GM23338 (cell line): ENCODE results near the gene CORO2A. TPM values are rescaled to one million over a fixed set of nuclear protein-coding genes. Genes with fewer than 3 reads are reported as not detected.

Experiments
- ATAC-seq: fragments of 200-7000 bp; cut with Tn5 transposase; 3 replicates; pipeline ENCODE4 v1.9.1; 2020
- DNase-seq: peaks from one replicate; pipeline ENCODE4 v3.0.0-alpha.2; 2015; ENCODE audit warnings: low spot score
- H2AFZ ChIP-seq: fragments of 200-600 bp; sonication (generic); 2 replicates; pipeline ENCODE4 v1.8.0; 2016; ENCODE audit warnings: antibody characterized with exemption, mild to moderate bottlenecking, moderate library complexity
- H3F3A ChIP-seq: fragments of 200-600 bp; sonication (generic); replicated peaks from 2 replicates; pipeline ENCODE4 v1.8.0; 2017; ENCODE audit warnings: antibody characterized with exemption, mixed run types, low read depth
- H3K27ac ChIP-seq: fragments of 200-600 bp; sonication (generic); 2 replicates; pipeline ENCODE4 v1.6.1; 2016; ENCODE audit warnings: low read depth
- H3K27me3 ChIP-seq: fragments of 200-600 bp; sonication (generic); 2 replicates; pipeline ENCODE4 v1.8.0; 2016; ENCODE audit warnings: mild to moderate bottlenecking, mixed run types, moderate library complexity; ENCODE audit not compliant: insufficient read depth
- H3K36me3 ChIP-seq: fragments of 200-600 bp; sonication (generic); 2 replicates; pipeline ENCODE4 v1.8.0; 2016; ENCODE audit warnings: mild to moderate bottlenecking; ENCODE audit not compliant: insufficient read depth
- H3K4me1 ChIP-seq: fragments of 200-600 bp; sonication (generic); 2 replicates; pipeline ENCODE4 v1.8.0; 2016; ENCODE audit warnings: mild to moderate bottlenecking, moderate library complexity; ENCODE audit not compliant: insufficient read depth
- H3K4me2 ChIP-seq: fragments of 200-600 bp; sonication (generic); 2 replicates; pipeline ENCODE4 v1.7.1; 2017; ENCODE audit warnings: mixed run types
- H3K4me3 ChIP-seq: fragments of 200-600 bp; sonication (generic); 2 replicates; pipeline ENCODE4 v1.6.1; 2016; ENCODE audit warnings: mixed run types
- H3K79me2 ChIP-seq: fragments of 200-600 bp; sonication (generic); replicated peaks from 2 replicates; pipeline ENCODE4 v1.8.0; 2017; ENCODE audit warnings: mild to moderate bottlenecking; ENCODE audit not compliant: insufficient read depth
- H3K9me2 ChIP-seq: fragments of 200-600 bp; sonication (generic); 2 replicates; pipeline ENCODE4 v1.8.0; 2017; ENCODE audit not compliant: insufficient read depth
- H4K20me1 ChIP-seq: fragments of 200-600 bp; sonication (generic); replicated peaks from 2 replicates; pipeline ENCODE4 v1.8.0; 2017; ENCODE audit warnings: mild to moderate bottlenecking; ENCODE audit not compliant: insufficient read depth
- H3K27ac Mint-ChIP-seq: 2 replicates; pipeline ENCODE4 v1.8.0; 2020; ENCODE audit warnings: inconsistent platforms, mild to moderate bottlenecking, moderate library complexity, mixed read lengths
- H3K27me3 Mint-ChIP-seq: 3 replicates; pipeline ENCODE4 v1.8.0; 2022; ENCODE audit warnings: low read depth, mild to moderate bottlenecking, moderate library complexity, mixed read lengths, inconsistent platforms; ENCODE audit not compliant: insufficient read depth, poor library complexity
- H3K36me3 Mint-ChIP-seq: 3 replicates; pipeline ENCODE4 v1.8.0; 2021; ENCODE audit warnings: low read depth, mild to moderate bottlenecking, inconsistent platforms, moderate library complexity, mixed read lengths
- H3K4me1 Mint-ChIP-seq: 3 replicates; pipeline ENCODE4 v1.8.0; 2020; ENCODE audit warnings: mild to moderate bottlenecking, inconsistent platforms, mixed read lengths
- H3K4me3 Mint-ChIP-seq: 3 replicates; pipeline ENCODE4 v1.8.0; 2021; ENCODE audit warnings: moderate library complexity, mild to moderate bottlenecking, inconsistent platforms, mixed read lengths
- H3K9me3 Mint-ChIP-seq: 3 replicates; pipeline ENCODE4 v1.8.0; 2020; ENCODE audit warnings: moderate library complexity, mild to moderate bottlenecking, inconsistent platforms, mixed read lengths
- CREB1 ChIP-seq: fragments of 250-450 bp; sonication (Bioruptor Pico); IDR thresholded peaks from 2 replicates; pipeline ENCODE4 v1.5.0; 2020; ENCODE audit warnings: low read depth, mild to moderate bottlenecking, moderate library complexity
- EZH2 ChIP-seq: fragments of 200-600 bp; sonication (generic); IDR thresholded peaks from one replicate; pipeline ENCODE4 v1.8.0; 2017; ENCODE audit warnings: antibody characterized with exemption, mild to moderate bottlenecking, low read depth; ENCODE audit not compliant: unreplicated experiment
- EZH2phosphoT487 ChIP-seq: fragments of 200-600 bp; sonication (generic); IDR thresholded peaks from one replicate; pipeline ENCODE4 v1.8.1; 2018; ENCODE audit warnings: antibody characterized with exemption; ENCODE audit not compliant: unreplicated experiment
- JUNB ChIP-seq: IDR thresholded peaks from one replicate; pipeline ENCODE4 v1.6.1; 2016; ENCODE audit warnings: antibody characterized with exemption; ENCODE audit not compliant: unreplicated experiment
- NANOG ChIP-seq: IDR thresholded peaks from 2 replicates; pipeline ENCODE4 v1.6.1; 2016; ENCODE audit warnings: antibody characterized with exemption, borderline replicate concordance
- POLR2AphosphoS5 ChIP-seq: IDR thresholded peaks from 2 replicates; pipeline ENCODE4 v1.6.1; 2016; ENCODE audit warnings: antibody characterized with exemption, low read depth
- REST ChIP-seq: IDR thresholded peaks from one replicate; pipeline ENCODE4 v1.6.1; 2018; ENCODE audit warnings: antibody characterized with exemption; ENCODE audit not compliant: unreplicated experiment
- ZNF114 ChIP-seq: fragments of 250-450 bp; sonication (Bioruptor Pico); IDR thresholded peaks from 2 replicates; pipeline ENCODE4 v1.5.0; 2020; ENCODE audit warnings: mild to moderate bottlenecking, moderate library complexity
- ZNF331 ChIP-seq: fragments of 250-450 bp; sonication (Bioruptor Pico); IDR thresholded peaks from 2 replicates; pipeline ENCODE4 v1.5.0; 2020; ENCODE audit warnings: low read depth, mild to moderate bottlenecking, moderate library complexity
- polyA plus RNA-seq: library from polyadenylated mRNA; unstranded; fragments of >200 nt; fragmentation: Nextera tagmentation; extraction: Ambion mirVana; gene quantifications from 2 replicates; pipeline ENCODE4 v1.2.1, GENCODE V29; 2016
- total RNA-seq: library from RNA; depleted of rRNA; stranded (reverse); fragments of >200 nt; shearing (Covaris generic); gene quantifications from 2 replicates; pipeline ENCODE4 v1.2.3, GENCODE V29; 2014
- TF ChIP-seq, protein P1 (sequence below): fragments of 250-450 bp; sonication (Bioruptor Pico); IDR thresholded peaks from 2 replicates; pipeline ENCODE4 v1.5.0; 2020; ENCODE audit warnings: mild to moderate bottlenecking, moderate library complexity
- TF ChIP-seq, protein P2 (sequence below): IDR thresholded peaks from 2 replicates; pipeline ENCODE4 v1.6.1; 2016; ENCODE audit warnings: antibody characterized with exemption

The CORO2A gene
- total and polyA plus RNA-seq, 2 experiments from 2014 or later, result 12.9 to 27.6 TPM

DNA sequence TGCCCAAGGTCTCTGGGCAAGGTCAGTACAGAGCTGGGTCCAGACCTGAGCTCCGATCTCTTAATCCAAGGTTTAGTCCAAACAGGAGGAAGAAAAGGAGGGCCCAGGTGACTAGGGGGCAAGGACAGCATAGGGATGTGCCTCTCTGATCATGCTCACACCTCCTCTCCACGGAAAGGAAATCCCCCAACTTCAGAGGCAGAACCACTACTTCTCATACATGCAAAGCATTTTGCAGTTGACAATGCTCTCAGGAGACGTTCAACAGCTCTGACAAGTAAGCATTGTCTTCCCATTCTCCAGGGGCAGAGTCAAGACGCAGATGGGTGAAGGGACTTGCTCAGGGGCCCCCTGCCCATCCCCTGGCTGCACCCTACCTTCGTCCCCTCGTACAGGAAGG is 8.7 kb upstream of the CORO2A start:
- peaks cover 17% of the 10 kb centered on the region for H3K4me1 ChIP-seq
- no peaks in the 10 kb centered on the region for H3K27me3 ChIP-seq
- H3K36me3 Mint-ChIP-seq, result no peaks in the 10 kb centered on the region; the same call in 2 of the 3 replicates
- peaks cover 21% of the 10 kb centered on the region for H3K4me1 Mint-ChIP-seq
- ATAC-seq (no peak), DNase-seq (no peak)
- H3K9me3 Mint-ChIP-seq, result no peaks in the 10 kb centered on the region
- no peak overlapping the region for H3K27ac Mint-ChIP-seq
- no peaks in the 10 kb centered on the region for H3F3A ChIP-seq
- H4K20me1 ChIP-seq, result no peaks in the 10 kb centered on the region
- no peak overlapping the region for H2AFZ ChIP-seq
- H3K36me3 ChIP-seq, result no peaks in the 10 kb centered on the region
- H3K4me3 Mint-ChIP-seq, result no peak overlapping the region; the same call in 2 of the 3 replicates
- H3K4me2 ChIP-seq, result no peak overlapping the region
- no peak overlapping the region for H3K4me3 ChIP-seq
- H3K79me2 ChIP-seq, result no peaks in the 10 kb centered on the region
- H3K27me3 Mint-ChIP-seq, result peaks cover 9% of the 10 kb centered on the region
- H3K27ac ChIP-seq, result no peak overlapping the region
- H3K9me2 ChIP-seq, result no peaks in the 10 kb centered on the region
- TF ChIP-seq CREB1 (no peak), JUNB (no peak), NANOG (no peak), ZNF331 (CRISPR knock-in tag) (no peak), REST (no peak), ZNF114 (CRISPR knock-in tag) (no peak), POLR2AphosphoS5 (no peak), EZH2phosphoT487 (no peak), EZH2 (no peak)
- TF ChIP-seq, protein P1, sequence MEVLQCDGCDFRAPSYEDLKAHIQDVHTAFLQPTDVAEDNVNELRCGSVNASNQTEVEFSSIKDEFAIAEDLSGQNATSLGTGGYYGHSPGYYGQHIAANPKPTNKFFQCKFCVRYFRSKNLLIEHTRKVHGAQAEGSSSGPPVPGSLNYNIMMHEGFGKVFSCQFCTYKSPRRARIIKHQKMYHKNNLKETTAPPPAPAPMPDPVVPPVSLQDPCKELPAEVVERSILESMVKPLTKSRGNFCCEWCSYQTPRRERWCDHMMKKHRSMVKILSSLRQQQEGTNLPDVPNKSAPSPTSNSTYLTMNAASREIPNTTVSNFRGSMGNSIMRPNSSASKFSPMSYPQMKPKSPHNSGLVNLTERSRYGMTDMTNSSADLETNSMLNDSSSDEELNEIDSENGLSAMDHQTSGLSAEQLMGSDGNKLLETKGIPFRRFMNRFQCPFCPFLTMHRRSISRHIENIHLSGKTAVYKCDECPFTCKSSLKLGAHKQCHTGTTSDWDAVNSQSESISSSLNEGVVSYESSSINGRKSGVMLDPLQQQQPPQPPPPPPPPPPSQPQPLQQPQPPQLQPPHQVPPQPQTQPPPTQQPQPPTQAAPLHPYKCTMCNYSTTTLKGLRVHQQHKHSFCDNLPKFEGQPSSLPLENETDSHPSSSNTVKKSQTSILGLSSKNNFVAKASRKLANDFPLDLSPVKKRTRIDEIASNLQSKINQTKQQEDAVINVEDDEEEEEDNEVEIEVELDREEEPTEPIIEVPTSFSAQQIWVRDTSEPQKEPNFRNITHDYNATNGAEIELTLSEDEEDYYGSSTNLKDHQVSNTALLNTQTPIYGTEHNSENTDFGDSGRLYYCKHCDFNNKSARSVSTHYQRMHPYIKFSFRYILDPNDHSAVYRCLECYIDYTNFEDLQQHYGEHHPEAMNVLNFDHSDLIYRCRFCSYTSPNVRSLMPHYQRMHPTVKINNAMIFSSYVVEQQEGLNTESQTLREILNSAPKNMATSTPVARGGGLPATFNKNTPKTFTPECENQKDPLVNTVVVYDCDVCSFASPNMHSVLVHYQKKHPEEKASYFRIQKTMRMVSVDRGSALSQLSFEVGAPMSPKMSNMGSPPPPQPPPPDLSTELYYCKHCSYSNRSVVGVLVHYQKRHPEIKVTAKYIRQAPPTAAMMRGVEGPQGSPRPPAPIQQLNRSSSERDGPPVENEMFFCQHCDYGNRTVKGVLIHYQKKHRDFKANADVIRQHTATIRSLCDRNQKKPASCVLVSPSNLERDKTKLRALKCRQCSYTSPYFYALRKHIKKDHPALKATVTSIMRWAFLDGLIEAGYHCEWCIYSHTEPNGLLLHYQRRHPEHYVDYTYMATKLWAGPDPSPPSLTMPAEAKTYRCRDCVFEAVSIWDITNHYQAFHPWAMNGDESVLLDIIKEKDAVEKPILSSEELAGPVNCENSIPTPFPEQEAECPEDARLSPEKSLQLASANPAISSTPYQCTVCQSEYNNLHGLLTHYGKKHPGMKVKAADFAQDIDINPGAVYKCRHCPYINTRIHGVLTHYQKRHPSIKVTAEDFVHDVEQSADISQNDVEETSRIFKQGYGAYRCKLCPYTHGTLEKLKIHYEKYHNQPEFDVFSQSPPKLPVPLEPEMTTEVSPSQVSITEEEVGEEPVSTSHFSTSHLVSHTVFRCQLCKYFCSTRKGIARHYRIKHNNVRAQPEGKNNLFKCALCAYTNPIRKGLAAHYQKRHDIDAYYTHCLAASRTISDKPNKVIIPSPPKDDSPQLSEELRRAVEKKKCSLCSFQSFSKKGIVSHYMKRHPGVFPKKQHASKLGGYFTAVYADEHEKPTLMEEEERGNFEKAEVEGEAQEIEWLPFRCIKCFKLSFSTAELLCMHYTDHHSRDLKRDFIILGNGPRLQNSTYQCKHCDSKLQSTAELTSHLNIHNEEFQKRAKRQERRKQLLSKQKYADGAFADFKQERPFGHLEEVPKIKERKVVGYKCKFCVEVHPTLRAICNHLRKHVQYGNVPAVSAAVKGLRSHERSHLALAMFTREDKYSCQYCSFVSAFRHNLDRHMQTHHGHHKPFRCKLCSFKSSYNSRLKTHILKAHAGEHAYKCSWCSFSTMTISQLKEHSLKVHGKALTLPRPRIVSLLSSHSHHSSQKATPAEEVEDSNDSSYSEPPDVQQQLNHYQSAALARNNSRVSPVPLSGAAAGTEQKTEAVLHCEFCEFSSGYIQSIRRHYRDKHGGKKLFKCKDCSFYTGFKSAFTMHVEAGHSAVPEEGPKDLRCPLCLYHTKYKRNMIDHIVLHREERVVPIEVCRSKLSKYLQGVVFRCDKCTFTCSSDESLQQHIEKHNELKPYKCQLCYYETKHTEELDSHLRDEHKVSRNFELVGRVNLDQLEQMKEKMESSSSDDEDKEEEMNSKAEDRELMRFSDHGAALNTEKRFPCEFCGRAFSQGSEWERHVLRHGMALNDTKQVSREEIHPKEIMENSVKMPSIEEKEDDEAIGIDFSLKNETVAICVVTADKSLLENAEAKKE (CRISPR knock-in tag), result no peak
- TF ChIP-seq, protein P2, sequence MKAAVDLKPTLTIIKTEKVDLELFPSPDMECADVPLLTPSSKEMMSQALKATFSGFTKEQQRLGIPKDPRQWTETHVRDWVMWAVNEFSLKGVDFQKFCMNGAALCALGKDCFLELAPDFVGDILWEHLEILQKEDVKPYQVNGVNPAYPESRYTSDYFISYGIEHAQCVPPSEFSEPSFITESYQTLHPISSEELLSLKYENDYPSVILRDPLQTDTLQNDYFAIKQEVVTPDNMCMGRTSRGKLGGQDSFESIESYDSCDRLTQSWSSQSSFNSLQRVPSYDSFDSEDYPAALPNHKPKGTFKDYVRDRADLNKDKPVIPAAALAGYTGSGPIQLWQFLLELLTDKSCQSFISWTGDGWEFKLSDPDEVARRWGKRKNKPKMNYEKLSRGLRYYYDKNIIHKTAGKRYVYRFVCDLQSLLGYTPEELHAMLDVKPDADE, result no peak
